Neutrophil (primary cell): ENCODE measurements around the gene DIS3L2.

ENCODE experiments used
- H3K27ac ChIP-seq: fragments of 200-600 bp; sonication (generic); 2 replicates; pipeline ENCODE4 v1.5.1; 2016; ENCODE audit warnings: mild to moderate bottlenecking, moderate library complexity
- H3K27me3 ChIP-seq: fragments of 200-600 bp; sonication (generic); 2 replicates; pipeline ENCODE4 v1.6.0; 2016; ENCODE audit warnings: mild to moderate bottlenecking
- H3K36me3 ChIP-seq: fragments of 200-600 bp; sonication (generic); 2 replicates; pipeline ENCODE4 v1.5.1; 2017
- H3K4me1 ChIP-seq, 2 experiments: fragments of 200-600 bp in 1 of 2; sonication (generic) in 1 of 2; 1 replicate in 1 of 2; 2 replicates in 1 of 2; pipeline versions ENCODE4 v1.5.1 to v1.6.1; 2013 to 2016; ENCODE audit warnings: low read depth in 1 of 2, low read length in 1 of 2, mild to moderate bottlenecking in 1 of 2, moderate library complexity in 1 of 2; ENCODE audit not compliant: control insufficient read depth in 1 of 2, insufficient read depth in 1 of 2
- H3K4me3 ChIP-seq, 2 experiments: fragments of 200-600 bp in 1 of 2; sonication (generic) in 1 of 2; 1 replicate in 1 of 2; 2 replicates in 1 of 2; pipeline ENCODE4 v1.5.1; 2013 to 2016; ENCODE audit warnings: low read depth in 1 of 2, low read length in 1 of 2, mild to moderate bottlenecking in 1 of 2, moderate library complexity in 1 of 2
- H3K9me3 ChIP-seq: fragments of 200-600 bp; sonication (generic); 2 replicates; pipeline ENCODE4 v1.5.1; 2016
- CTCF ChIP-seq: fragments of 200-600 bp; sonication (generic); IDR thresholded peaks from 2 replicates; pipeline ENCODE4 v1.5.1; 2016; ENCODE audit warnings: antibody characterized with exemption

The DIS3L2 gene

GRCh38 chr2:232129483-232129882 is 168.0 kb downstream of the DIS3L2 start:
- Histone ChIP-seq H3K4me1 (no peaks in the 10 kb centered on the region), H3K9me3 (no peaks in the 10 kb centered on the region), H3K27ac (no peak overlapping the region), H3K4me3 (no peak overlapping the region), H3K36me3 (peaks cover 11% of the 10 kb centered on the region), H3K27me3 (no peaks in the 10 kb centered on the region)
- TF ChIP-seq CTCF: no peak

- no peak overlapping the region for H3K27ac ChIP-seq
- no peak for TF ChIP-seq CTCF
- no peaks in the 10 kb centered on the region for H3K9me3 ChIP-seq
- H3K27me3 ChIP-seq: no peaks in the 10 kb centered on the region
- H3K4me3 ChIP-seq: no peak overlapping the region
- H3K4me1 ChIP-seq: no peaks in the 10 kb centered on the region
- H3K36me3 ChIP-seq: peaks cover 11% of the 10 kb centered on the region
Measured at GRCh38 chr2:232132181-232132580, 170.7 kb downstream of the DIS3L2 start.

GRCh38 chr2:232133078-232133477 is 171.6 kb downstream of the DIS3L2 start:
- H3K27me3 ChIP-seq: no peaks in the 10 kb centered on the region
- no peak for TF ChIP-seq CTCF
- H3K4me3 ChIP-seq: no peak overlapping the region
- peaks cover 11% of the 10 kb centered on the region for H3K36me3 ChIP-seq
- H3K4me1 ChIP-seq: no peaks in the 10 kb centered on the region
- no peaks in the 10 kb centered on the region for H3K9me3 ChIP-seq
- H3K27ac ChIP-seq: no peak overlapping the region

DNA sequence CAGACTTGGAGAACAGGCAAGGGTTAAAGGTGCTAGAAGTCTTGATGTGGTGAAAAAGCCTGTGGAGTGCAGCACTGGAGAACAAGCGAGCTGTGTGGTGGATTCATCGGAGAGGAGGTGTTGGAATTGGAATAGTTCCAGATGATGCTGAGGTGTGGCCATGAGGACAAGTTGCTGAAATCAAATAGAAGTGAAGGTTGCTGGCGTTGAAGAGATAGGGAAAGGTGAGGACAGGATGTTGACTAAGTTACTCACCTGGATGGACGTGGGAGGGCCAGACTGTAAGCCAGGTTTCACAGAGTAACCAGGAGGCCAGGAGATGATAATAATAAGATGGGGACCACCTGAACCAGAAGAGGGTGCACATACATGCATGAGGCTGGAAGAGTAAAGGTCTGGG is 173.4 kb downstream of the DIS3L2 start:
- TF ChIP-seq CTCF: no peak
- H3K27ac ChIP-seq: no peak overlapping the region
- H3K9me3 ChIP-seq: no peaks in the 10 kb centered on the region
- no peak overlapping the region for H3K4me3 ChIP-seq
- H3K4me1 ChIP-seq: no peaks in the 10 kb centered on the region
- H3K36me3 ChIP-seq: peaks cover 11% of the 10 kb centered on the region
- H3K27me3 ChIP-seq: no peaks in the 10 kb centered on the region

DNA sequence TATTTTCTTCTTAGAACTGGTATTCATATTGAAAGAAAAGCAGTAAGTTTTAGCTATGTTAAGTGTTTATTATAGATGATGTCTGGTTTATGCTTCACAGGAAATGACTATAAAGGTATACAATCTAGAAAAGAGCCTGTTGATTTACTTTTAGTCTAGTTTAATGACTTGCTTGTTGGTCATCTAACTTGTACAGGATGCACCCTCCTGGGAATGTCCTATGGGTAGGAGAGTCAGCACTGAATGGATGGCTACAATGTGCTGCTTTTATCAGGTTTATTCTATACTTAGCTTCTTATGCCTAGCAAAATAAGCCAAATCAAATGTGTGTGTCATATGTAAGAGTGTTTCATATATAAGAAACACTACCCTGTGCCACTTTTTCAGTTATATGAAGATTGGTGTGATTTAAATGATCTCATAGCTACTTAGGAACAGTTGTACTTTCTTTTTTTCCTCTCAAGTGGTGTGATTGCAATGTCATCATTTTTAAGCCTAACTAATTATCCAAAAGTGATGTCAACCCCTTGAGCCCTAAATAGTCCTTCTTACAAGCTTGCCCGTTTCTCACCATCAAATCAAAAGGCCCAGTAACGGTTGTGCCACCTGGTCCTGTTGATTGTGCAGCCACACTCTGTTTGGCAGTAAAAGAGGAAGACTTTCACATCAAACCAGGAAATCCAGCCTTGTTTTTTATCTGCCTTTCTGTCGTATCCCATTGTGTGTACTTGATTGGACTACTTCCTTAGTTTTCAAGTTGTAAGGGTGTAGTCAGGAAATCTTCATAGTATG is 176.0 kb downstream of the DIS3L2 start:
- no peaks in the 10 kb centered on the region for H3K4me1 ChIP-seq
- H3K9me3 ChIP-seq: no peaks in the 10 kb centered on the region
- TF ChIP-seq CTCF: no peak
- H3K4me3 ChIP-seq: no peak overlapping the region
- no peaks in the 10 kb centered on the region for H3K27me3 ChIP-seq
- H3K27ac ChIP-seq: no peak overlapping the region
- H3K36me3 ChIP-seq: peaks cover 4% of the 10 kb centered on the region
